HEK293 (cell line): Measurements from ENCODE around the gene FAM193B.

Experiments used
- MYNN ChIP-seq: fragments of 450-650 bp; formaldehyde crosslinking; IDR thresholded peaks from 2 replicates; pipeline ENCODE4 v1.5.1; 2016; ENCODE audit warnings: missing biosample characterization, missing genetic modification characterization, borderline replicate concordance
- TCF7L2 ChIP-seq: IDR thresholded peaks from 2 replicates; pipeline ENCODE4 v1.6.1; 2011; ENCODE audit warnings: low read depth, mild to moderate bottlenecking, inconsistent platforms, low read length, moderate library complexity, borderline replicate concordance
- YY1 ChIP-seq: fragments of 450-650 bp; formaldehyde crosslinking; IDR thresholded peaks from 2 replicates; pipeline ENCODE4 v1.5.1; 2018; ENCODE audit warnings: missing biosample characterization, missing genetic modification characterization
- ZNF239 ChIP-seq: fragments of 450-650 bp; formaldehyde crosslinking; IDR thresholded peaks from 2 replicates; pipeline ENCODE4 v1.5.1; 2016; ENCODE audit warnings: missing biosample characterization, missing genetic modification characterization
- ZNF274 ChIP-seq, 2 experiments: fragments of 200-500 bp in 1 of 2; fragments of 450-650 bp in 1 of 2; sonication (Bioruptor generic) in 1 of 2; formaldehyde crosslinking in 1 of 2; IDR thresholded peaks; 2 replicates each; pipeline versions ENCODE4 v1.5.1 to v1.6.1; 2014 to 2016; ENCODE audit warnings: borderline replicate concordance in 1 of 2, inconsistent platforms in 1 of 2, low read length in 1 of 2, missing biosample characterization in 1 of 2, missing genetic modification characterization in 1 of 2
- ZNF37A ChIP-seq: fragments of 450-650 bp; IDR thresholded peaks from 2 replicates; pipeline ENCODE4 v1.5.1; 2018; ENCODE audit warnings: missing biosample characterization, missing genetic modification characterization
- ZNF416 ChIP-seq: fragments of 450-650 bp; formaldehyde crosslinking; IDR thresholded peaks from 2 replicates; pipeline ENCODE4 v1.5.1; 2016; ENCODE audit warnings: missing biosample characterization, missing genetic modification characterization
- TF ChIP-seq, protein P1 (sequence below): fragments of 450-650 bp; formaldehyde crosslinking; IDR thresholded peaks from 2 replicates; pipeline ENCODE4 v1.5.1; 2016; ENCODE audit warnings: missing biosample characterization, missing genetic modification characterization
- TF ChIP-seq, protein P2 (sequence below): fragments of 450-650 bp; formaldehyde crosslinking; IDR thresholded peaks from 2 replicates; pipeline ENCODE4 v1.5.1; 2016; ENCODE audit warnings: missing biosample characterization, missing genetic modification characterization

DNA sequence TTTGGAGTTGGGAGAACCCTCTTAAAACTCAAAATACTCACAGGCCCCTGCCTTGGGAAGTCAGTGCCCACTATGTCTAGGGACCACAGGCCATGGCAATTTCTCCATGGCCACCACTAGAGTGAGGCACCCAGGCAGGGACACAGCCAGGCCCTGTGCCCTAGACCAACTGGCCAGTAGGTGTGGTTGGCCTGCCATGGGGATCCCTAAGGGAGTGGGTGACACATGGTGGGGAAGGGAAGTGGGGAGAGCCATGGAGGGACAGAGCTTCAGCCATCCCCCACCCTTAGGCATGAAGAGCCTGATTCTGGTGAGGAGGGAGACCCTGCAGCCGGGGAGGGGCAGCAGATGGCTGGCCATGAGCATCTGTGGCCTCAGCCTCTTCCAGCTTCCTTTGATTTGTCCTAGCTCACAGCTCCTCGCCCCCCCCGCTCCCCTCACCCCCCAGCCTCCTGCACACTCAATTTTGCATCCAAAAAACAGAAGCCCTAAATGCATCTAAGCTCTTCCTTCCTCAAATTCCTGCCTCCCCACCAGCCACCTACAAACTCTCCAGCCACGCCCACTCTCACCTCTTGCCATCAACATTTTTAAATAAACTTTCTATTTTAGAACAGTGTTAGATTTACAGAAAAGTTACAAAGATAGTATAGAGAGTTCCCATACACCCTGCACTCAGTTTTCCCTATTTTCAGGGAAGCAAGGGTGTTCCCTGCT is 79.4 kb downstream of the FAM193B start:
- TF ChIP-seq, protein P1, sequence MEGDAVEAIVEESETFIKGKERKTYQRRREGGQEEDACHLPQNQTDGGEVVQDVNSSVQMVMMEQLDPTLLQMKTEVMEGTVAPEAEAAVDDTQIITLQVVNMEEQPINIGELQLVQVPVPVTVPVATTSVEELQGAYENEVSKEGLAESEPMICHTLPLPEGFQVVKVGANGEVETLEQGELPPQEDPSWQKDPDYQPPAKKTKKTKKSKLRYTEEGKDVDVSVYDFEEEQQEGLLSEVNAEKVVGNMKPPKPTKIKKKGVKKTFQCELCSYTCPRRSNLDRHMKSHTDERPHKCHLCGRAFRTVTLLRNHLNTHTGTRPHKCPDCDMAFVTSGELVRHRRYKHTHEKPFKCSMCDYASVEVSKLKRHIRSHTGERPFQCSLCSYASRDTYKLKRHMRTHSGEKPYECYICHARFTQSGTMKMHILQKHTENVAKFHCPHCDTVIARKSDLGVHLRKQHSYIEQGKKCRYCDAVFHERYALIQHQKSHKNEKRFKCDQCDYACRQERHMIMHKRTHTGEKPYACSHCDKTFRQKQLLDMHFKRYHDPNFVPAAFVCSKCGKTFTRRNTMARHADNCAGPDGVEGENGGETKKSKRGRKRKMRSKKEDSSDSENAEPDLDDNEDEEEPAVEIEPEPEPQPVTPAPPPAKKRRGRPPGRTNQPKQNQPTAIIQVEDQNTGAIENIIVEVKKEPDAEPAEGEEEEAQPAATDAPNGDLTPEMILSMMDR (tag by site-specific recombination), result no peak
- TF ChIP-seq, protein P2, sequence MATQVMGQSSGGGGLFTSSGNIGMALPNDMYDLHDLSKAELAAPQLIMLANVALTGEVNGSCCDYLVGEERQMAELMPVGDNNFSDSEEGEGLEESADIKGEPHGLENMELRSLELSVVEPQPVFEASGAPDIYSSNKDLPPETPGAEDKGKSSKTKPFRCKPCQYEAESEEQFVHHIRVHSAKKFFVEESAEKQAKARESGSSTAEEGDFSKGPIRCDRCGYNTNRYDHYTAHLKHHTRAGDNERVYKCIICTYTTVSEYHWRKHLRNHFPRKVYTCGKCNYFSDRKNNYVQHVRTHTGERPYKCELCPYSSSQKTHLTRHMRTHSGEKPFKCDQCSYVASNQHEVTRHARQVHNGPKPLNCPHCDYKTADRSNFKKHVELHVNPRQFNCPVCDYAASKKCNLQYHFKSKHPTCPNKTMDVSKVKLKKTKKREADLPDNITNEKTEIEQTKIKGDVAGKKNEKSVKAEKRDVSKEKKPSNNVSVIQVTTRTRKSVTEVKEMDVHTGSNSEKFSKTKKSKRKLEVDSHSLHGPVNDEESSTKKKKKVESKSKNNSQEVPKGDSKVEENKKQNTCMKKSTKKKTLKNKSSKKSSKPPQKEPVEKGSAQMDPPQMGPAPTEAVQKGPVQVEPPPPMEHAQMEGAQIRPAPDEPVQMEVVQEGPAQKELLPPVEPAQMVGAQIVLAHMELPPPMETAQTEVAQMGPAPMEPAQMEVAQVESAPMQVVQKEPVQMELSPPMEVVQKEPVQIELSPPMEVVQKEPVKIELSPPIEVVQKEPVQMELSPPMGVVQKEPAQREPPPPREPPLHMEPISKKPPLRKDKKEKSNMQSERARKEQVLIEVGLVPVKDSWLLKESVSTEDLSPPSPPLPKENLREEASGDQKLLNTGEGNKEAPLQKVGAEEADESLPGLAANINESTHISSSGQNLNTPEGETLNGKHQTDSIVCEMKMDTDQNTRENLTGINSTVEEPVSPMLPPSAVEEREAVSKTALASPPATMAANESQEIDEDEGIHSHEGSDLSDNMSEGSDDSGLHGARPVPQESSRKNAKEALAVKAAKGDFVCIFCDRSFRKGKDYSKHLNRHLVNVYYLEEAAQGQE (tag by site-specific recombination), result no peak
- TF ChIP-seq YY1 (no peak), ZNF37A (tag by site-specific recombination) (no peak), MYNN (tag by site-specific recombination) (no peak), ZNF416 (tag by site-specific recombination) (no peak), ZNF239 (tag by site-specific recombination) (no peak), ZNF274 (IDR thresholded peaks at IDR 0.05; ENCODE audit: low read length) (no peak), ZNF274 (tag by site-specific recombination; IDR thresholded peaks at IDR 0.05; ENCODE audit: borderline replicate concordance) (no peak), TCF7L2 (no peak)
